ENCODE results near the gene CFAP53. TPM values are rescaled to one million over a fixed set of nuclear protein-coding genes. Genes with fewer than 3 reads are reported as not detected.
A peak's percentile ranks its signal among the peaks of the same experiment; 100 is the strongest.

CFAP53 gene
- total RNA-seq, 1 donor from 2014 or later: 0.17 TPM

GRCh38 chr18:50196261-50196660 lies 70.0 kb downstream of the CFAP53 start:
- TF ChIP-seq CTCF (IDR thresholded peaks at IDR 0.05): no peak
- Mint-ChIP-seq H3K9me3 (ENCODE audit: low read depth) (peaks cover 9% of the 10 kb centered on the region), H3K27ac (ENCODE audit: unreplicated experiment) (no peak overlapping the region), H3K4me3 (ENCODE audit: unreplicated experiment) (peak overlapping the region; percentile 46), H3K4me1 (ENCODE audit: low read depth) (peaks cover 5% of the 10 kb centered on the region), H3K36me3 (ENCODE audit: low read depth) (no peaks in the 10 kb centered on the region), H3K27me3 (ENCODE audit: low read depth) (peaks cover 61% of the 10 kb centered on the region)
- no peak for DNase-seq (ENCODE audit: low spot score)

GRCh38 chr18:50195689-50196088 lies 70.6 kb downstream of the CFAP53 start:
- Mint-ChIP-seq H3K27ac (ENCODE audit: unreplicated experiment) (no peak overlapping the region), H3K36me3 (ENCODE audit: low read depth) (no peaks in the 10 kb centered on the region), H3K27me3 (ENCODE audit: low read depth) (peaks cover 67% of the 10 kb centered on the region), H3K4me1 (ENCODE audit: low read depth) (peaks cover 5% of the 10 kb centered on the region), H3K9me3 (ENCODE audit: low read depth) (peaks cover 4% of the 10 kb centered on the region), H3K4me3 (ENCODE audit: unreplicated experiment) (peak overlapping the region; percentile 46)
- no peak for DNase-seq (ENCODE audit: low spot score)
- no peak for TF ChIP-seq CTCF (IDR thresholded peaks at IDR 0.05)

GRCh38 chr18:50194631-50195532 lies 71.4 kb downstream of the CFAP53 start, which contains the start of gene MYO5B:
TSS of gene MYO5B (minus strand) at chr18:50195147. CDS start at chr18:50194793, 354 bp downstream.
- H3K27me3 Mint-ChIP-seq (ENCODE audit: low read depth): peaks cover 68% of the 10 kb centered on the region
- no peak for DNase-seq (ENCODE audit: low spot score)
- H3K36me3 Mint-ChIP-seq (ENCODE audit: low read depth): no peaks in the 10 kb centered on the region
- peak within 1 kb of the TSS; percentile 46 for H3K4me3 Mint-ChIP-seq (ENCODE audit: unreplicated experiment)
- no peak within 1 kb of the TSS for H3K27ac Mint-ChIP-seq (ENCODE audit: unreplicated experiment)
- H3K4me1 Mint-ChIP-seq (ENCODE audit: low read depth): peaks cover 5% of the 10 kb centered on the region
- peak; percentile 71 for TF ChIP-seq CTCF (IDR thresholded peaks at IDR 0.05)
- no peaks in the 10 kb centered on the region for H3K9me3 Mint-ChIP-seq (ENCODE audit: low read depth)

- peaks cover 70% of the 10 kb centered on the region for H3K27me3 Mint-ChIP-seq (ENCODE audit: low read depth)
- no peaks in the 10 kb centered on the region for H3K36me3 Mint-ChIP-seq (ENCODE audit: low read depth)
- H3K4me1 Mint-ChIP-seq (ENCODE audit: low read depth): peaks cover 5% of the 10 kb centered on the region
- peak overlapping the region; percentile 23 for H3K4me3 Mint-ChIP-seq (ENCODE audit: unreplicated experiment)
- peak; percentile 91 for DNase-seq (ENCODE audit: low spot score)
- H3K9me3 Mint-ChIP-seq (ENCODE audit: low read depth): no peaks in the 10 kb centered on the region
- TF ChIP-seq CTCF (IDR thresholded peaks at IDR 0.05): no peak
- no peak overlapping the region for H3K27ac Mint-ChIP-seq (ENCODE audit: unreplicated experiment)
These were observed 72.3 kb downstream of the CFAP53 start for GRCh38 chr18:50193796-50194630.
